GM21529 (cell line): ENCODE measurements around the gene C1orf174.
A peak's percentile ranks its signal among the peaks of the same experiment; 100 is the strongest.

ENCODE experiments used
- ATAC-seq: cut with Tn5 transposase; IDR thresholded peaks from one replicate; pipeline ENCODE4 v1.9.1; 2021; ENCODE audit not compliant: unreplicated experiment

Gene C1orf174

GRCh38 chr1:3910857-3911845 lies 11.1 kb upstream of the C1orf174 start:
- ATAC-seq: peak; percentile 62

GRCh38 chr1:3910049-3910731 lies 10.1 kb upstream of the C1orf174 start:
- ATAC-seq: no peak

GRCh38 chr1:3909615-3910014 lies 9.5 kb upstream of the C1orf174 start:
- ATAC-seq: no peak

GRCh38 chr1:3908886-3909517 lies 8.9 kb upstream of the C1orf174 start:
- ATAC-seq: no peak

GRCh38 chr1:3907621-3908165 lies 7.6 kb upstream of the C1orf174 start:
- no peak for ATAC-seq

- ATAC-seq: no peak
Observed at GRCh38 chr1:3907031-3907534, 7.0 kb upstream of the C1orf174 start.

- ATAC-seq: no peak
Observed at GRCh38 chr1:3906672-3907020, 6.6 kb upstream of the C1orf174 start.

GRCh38 chr1:3905953-3906671 lies 6.0 kb upstream of the C1orf174 start:
- ATAC-seq: no peak

GRCh38 chr1:3905266-3905952 lies 5.3 kb upstream of the C1orf174 start:
- no peak for ATAC-seq

GRCh38 chr1:3904843-3905185 lies 4.7 kb upstream of the C1orf174 start:
- ATAC-seq: no peak

- ATAC-seq: no peak
Observed at GRCh38 chr1:3904006-3904842, 4.2 kb upstream of the C1orf174 start.

- ATAC-seq: no peak
Observed at GRCh38 chr1:3903141-3904005, 3.3 kb upstream of the C1orf174 start.

- ATAC-seq: no peak
Observed at GRCh38 chr1:3902571-3903091, 2.6 kb upstream of the C1orf174 start.

- no peak for ATAC-seq
Observed at GRCh38 chr1:3902111-3902511, 2.0 kb upstream of the C1orf174 start.

GRCh38 chr1:3900969-3901529 lies 977 bp upstream of the C1orf174 start:
- peak; percentile 61 for ATAC-seq

GRCh38 chr1:3899754-3900149 lies 320 bp downstream of the C1orf174 start:
- ATAC-seq: no peak

- ATAC-seq: no peak
Observed at GRCh38 chr1:3898994-3899753, 898 bp downstream of the C1orf174 start.
